ENCODE results near the gene OMG.

- TF ChIP-seq CTCF (IDR thresholded peaks at IDR 0.05; ENCODE audit: extremely low read depth in 1 of 2, insufficient read depth in 1 of 2, low read depth in 1 of 2, low read length in 2 of 2), result no peak
- no peak for TF ChIP-seq POLR2A (IDR thresholded peaks at IDR 0.05; ENCODE audit: low read depth, low read length)
- TF ChIP-seq MYC (IDR thresholded peaks at IDR 0.05; ENCODE audit: low read depth, low read length), result no peak
- TF ChIP-seq EZH2 (IDR thresholded peaks at IDR 0.05; ENCODE audit: borderline replicate concordance, low read depth, low read length, severe bottlenecking), result no peak
- TF ChIP-seq GATA2 (IDR thresholded peaks at IDR 0.05; ENCODE audit: insufficient read depth, insufficient read length, low read depth, low read length), result no peak
- no peak for TF ChIP-seq POLR2AphosphoS5 (IDR thresholded peaks at IDR 0.05; ENCODE audit: insufficient read depth, low read depth, low read length)
Measured at GRCh38 chr17:31329221-31329620, 32.2 kb upstream of the OMG start.
